Lower leg skin (tissue), 4 donors: ENCODE results near the gene TM4SF5. TPM values are rescaled to one million over a fixed set of nuclear protein-coding genes. Genes with fewer than 3 reads are reported as not detected.

Experiments used
- DNase-seq, 2 donors: peaks; one replicate each; pipeline ENCODE4 v3.0.0-alpha.2; 2019; ENCODE audit warnings: low spot score in 2 of 2
- H3K4me3 ChIP-seq: fragments of 200-600 bp; sonication (generic); 2 replicates; pipeline ENCODE4 v1.5.1; 2017; ENCODE audit warnings: mild to moderate bottlenecking, low read depth; ENCODE audit not compliant: poor library complexity, severe bottlenecking
- CTCF ChIP-seq, 3 donors: fragments of 450-650 bp; IDR thresholded peaks; one replicate each; pipeline ENCODE4 v1.5.1; 2016; ENCODE audit warnings: antibody characterized with exemption in 3 of 3, mild to moderate bottlenecking in 3 of 3, moderate library complexity in 2 of 3
- POLR2A ChIP-seq, 2 donors: fragments of 450-650 bp; IDR thresholded peaks; one replicate each; pipeline ENCODE4 v1.6.1; 2016 to 2017; ENCODE audit warnings: antibody characterized with exemption in 2 of 2, mild to moderate bottlenecking in 1 of 2, moderate library complexity in 1 of 2
- WGBS, 2 donors: methylation state at CpG; one replicate each; pipeline ENCODE4 v1.1.5; 2018; 5-methylcytosine and 5-hydroxymethylcytosine counted together
- intact Hi-C: fragments of 100-400 bp; cut with DNase I; formaldehyde crosslinking; loops from one replicate; pipeline ENCODE4 v1.15.0; 2023; ENCODE audit warnings: low total_unique reads
- total RNA-seq, 4 donors: library from RNA; depleted of rRNA; stranded (reverse); fragments of >200 nt; gene quantifications; one replicate each; pipeline ENCODE4 v1.1.0, GENCODE V29; 2016

Gene TM4SF5
- total RNA-seq, 4 donors from 2014 or later: not detected

GRCh38 chr17:4788159-4788806 lies 16.6 kb downstream of the TM4SF5 start:
- intact Hi-C loops: loop anchor here (5.0 kb wide), 2 partner anchors 51 to 94 kb away; partner anchors contain the start of genes CXCL16 and ZMYND15
- no peak for TF ChIP-seq CTCF (IDR thresholded peaks at IDR 0.05)
- TF ChIP-seq POLR2A (IDR thresholded peaks at IDR 0.05): no peak
- WGBS, 2 donors: 76 to 78% methylated on average over 14 of the region's 14 CpGs
- H3K4me3 ChIP-seq: no peak overlapping the region
- DNase-seq: no peak

GRCh38 chr17:4788807-4789700 lies 17.4 kb downstream of the TM4SF5 start, which contains the start of gene GLTPD2:
Gene GLTPD2 (plus strand): TSS chr17:4788964. CDS start chr17:4789012, 48 bp downstream.
- peak within 1 kb of the TSS; percentile 43 for H3K4me3 ChIP-seq
- TF ChIP-seq POLR2A (IDR thresholded peaks at IDR 0.05) (no peak), CTCF (IDR thresholded peaks at IDR 0.05) (no peak)
- intact Hi-C loops: loop anchor here (5.0 kb wide), 2 partner anchors 52 to 93 kb away; partner anchors contain the start of genes CXCL16 and ZMYND15
- DNase-seq: no peak
- 32 to 37% methylated on average over 58 of the region's 62 CpGs for WGBS, 2 donors

GRCh38 chr17:4789701-4789950 lies 17.9 kb downstream of the TM4SF5 start:
- no peak for DNase-seq

GRCh38 chr17:4789951-4790704 lies 18.4 kb downstream of the TM4SF5 start:
- TF ChIP-seq CTCF (IDR thresholded peaks at IDR 0.05) (peak in 1 of 3 donors; percentile 23), POLR2A (IDR thresholded peaks at IDR 0.05) (peak in 1 of 2 donors; percentile 48)
- 0 to 1% methylated on average over 24 to 49 of the region's 91 CpGs for WGBS, 2 donors
- H3K4me3 ChIP-seq: peak overlapping the region; percentile 43
- intact Hi-C loops: loop anchor here (5.0 kb wide), 2 partner anchors 53 to 92 kb away; partner anchors contain the start of genes CXCL16 and ZMYND15
- DNase-seq: peak; percentile 78 to 96

More at GRCh38 chr17:4789701-4789950, 17.9 kb downstream of the TM4SF5 start:
- TF ChIP-seq POLR2A (IDR thresholded peaks at IDR 0.05): no peak
- TF ChIP-seq CTCF (IDR thresholded peaks at IDR 0.05): no peak
- H3K4me3 ChIP-seq: peak overlapping the region; percentile 43
- intact Hi-C loops: loop anchor here (5.0 kb wide), 2 partner anchors 52 to 93 kb away; partner anchors contain the start of genes CXCL16 and ZMYND15
- WGBS, 2 donors: 1% methylated on average over 16 to 20 of the region's 25 CpGs

- 34 to 46% methylated on average over 7 of the region's 7 CpGs for WGBS, 2 donors
- H3K4me3 ChIP-seq: no peak overlapping the region
- intact Hi-C loops: no loop called here
- TF ChIP-seq CTCF (IDR thresholded peaks at IDR 0.05) (no peak), POLR2A (IDR thresholded peaks at IDR 0.05) (no peak)
- DNase-seq: no peak
Observed at GRCh38 chr17:4790705-4791088, 19.0 kb downstream of the TM4SF5 start.
